Measurements from ENCODE around the gene GATAD2A. TPM values are rescaled to one million over a fixed set of nuclear protein-coding genes. Genes with fewer than 3 reads are reported as not detected.

GATAD2A gene
- polyA plus RNA-seq, 1 experiment: 22.0 TPM

DNA sequence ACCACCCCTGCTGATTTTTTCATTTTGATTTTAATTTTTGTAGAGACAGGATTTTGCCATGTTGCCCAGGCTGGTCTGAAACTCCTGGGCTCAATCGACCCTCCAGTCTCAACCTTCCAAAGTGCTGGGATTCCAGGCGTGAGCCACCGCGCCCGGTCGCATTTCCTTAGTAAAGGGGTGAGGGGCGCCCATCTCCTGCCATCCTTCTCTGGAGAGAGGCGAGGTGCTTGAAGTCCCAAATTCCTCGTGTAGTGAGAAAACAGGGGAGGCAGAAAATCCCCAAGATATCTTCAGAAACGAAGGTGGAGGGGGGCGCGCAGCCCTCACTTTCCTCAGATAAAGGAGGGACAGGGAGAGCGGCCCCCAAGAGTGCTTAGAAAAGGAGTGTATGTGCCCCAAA is 21.0 kb upstream of the GATAD2A start:
- CTCF ChIA-PET: no interaction called here
- no peaks in the 10 kb centered on the region for H3K27me3 ChIP-seq (ENCODE audit: control insufficient read depth, insufficient read depth, low read length)
- no peaks in the 10 kb centered on the region; the same call in 1 of the 2 replicates for H3K9me3 ChIP-seq (ENCODE audit: control insufficient read depth, insufficient read depth, low read length)
- H3K4me3 ChIP-seq (ENCODE audit: low read depth, low read length): peak overlapping the region; percentile 56
- POLR2A ChIA-PET: interaction anchor here (0.6 to 1.6 kb wide), 4 partner anchors 10 to 43 kb away, joined by 3 to 11 read pairs (median 4); partner anchors contain the start of gene GATAD2A
- H3K27ac ChIP-seq (ENCODE audit: low read depth, low read length): peak overlapping the region; percentile 57
- DNase-seq (ENCODE audit: low read depth, low spot score): no peak
- TF ChIP-seq, protein P1, sequence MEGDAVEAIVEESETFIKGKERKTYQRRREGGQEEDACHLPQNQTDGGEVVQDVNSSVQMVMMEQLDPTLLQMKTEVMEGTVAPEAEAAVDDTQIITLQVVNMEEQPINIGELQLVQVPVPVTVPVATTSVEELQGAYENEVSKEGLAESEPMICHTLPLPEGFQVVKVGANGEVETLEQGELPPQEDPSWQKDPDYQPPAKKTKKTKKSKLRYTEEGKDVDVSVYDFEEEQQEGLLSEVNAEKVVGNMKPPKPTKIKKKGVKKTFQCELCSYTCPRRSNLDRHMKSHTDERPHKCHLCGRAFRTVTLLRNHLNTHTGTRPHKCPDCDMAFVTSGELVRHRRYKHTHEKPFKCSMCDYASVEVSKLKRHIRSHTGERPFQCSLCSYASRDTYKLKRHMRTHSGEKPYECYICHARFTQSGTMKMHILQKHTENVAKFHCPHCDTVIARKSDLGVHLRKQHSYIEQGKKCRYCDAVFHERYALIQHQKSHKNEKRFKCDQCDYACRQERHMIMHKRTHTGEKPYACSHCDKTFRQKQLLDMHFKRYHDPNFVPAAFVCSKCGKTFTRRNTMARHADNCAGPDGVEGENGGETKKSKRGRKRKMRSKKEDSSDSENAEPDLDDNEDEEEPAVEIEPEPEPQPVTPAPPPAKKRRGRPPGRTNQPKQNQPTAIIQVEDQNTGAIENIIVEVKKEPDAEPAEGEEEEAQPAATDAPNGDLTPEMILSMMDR (IDR thresholded peaks at IDR 0.05; ENCODE audit: low read depth, low read length): no peak

DNA sequence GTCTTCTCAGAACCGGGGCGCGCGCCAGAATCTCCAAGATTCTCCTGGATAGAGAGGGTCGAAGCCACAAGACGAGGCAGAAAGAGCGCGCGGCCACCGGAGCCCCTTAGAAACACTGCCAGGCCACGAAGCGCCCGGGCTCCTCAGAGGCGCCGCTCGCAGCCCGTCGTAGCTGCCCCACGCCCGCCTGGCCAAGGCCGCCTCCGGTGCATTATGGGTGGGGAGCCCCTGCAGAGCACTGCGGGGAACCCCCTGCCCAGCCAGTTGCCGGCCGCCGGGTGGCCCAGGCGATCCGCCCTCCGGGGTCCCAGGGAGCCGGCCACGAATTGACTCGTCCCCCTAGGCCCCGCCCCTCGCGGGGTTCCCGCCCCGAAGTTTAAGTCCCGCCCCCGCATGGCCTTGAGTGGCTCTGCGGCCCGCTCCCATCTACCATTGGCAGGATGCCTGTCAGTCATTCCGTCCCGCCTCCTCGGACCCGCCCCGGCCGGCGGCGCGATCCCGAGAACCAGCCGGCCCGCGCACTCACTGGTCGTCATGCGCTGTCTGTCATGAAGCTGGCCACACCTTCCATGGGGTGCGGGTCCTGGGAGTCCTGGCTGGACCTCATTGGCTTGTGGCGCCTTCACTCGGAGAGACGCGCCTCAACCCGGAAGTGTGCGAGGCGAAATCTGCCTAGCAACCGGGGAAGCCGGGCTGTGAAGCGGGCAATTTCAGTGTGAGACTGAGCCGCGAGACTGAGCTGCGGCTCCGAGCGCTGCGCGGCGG is 20.2 kb upstream of the GATAD2A start:
- Histone ChIP-seq H3K27ac (ENCODE audit: low read depth, low read length) (peak overlapping the region; percentile 57), H3K4me3 (ENCODE audit: low read depth, low read length) (peak overlapping the region; percentile 75), H3K9me3 (ENCODE audit: control insufficient read depth, insufficient read depth, low read length) (no peaks in the 10 kb centered on the region; the same call in 1 of the 2 replicates), H3K27me3 (ENCODE audit: control insufficient read depth, insufficient read depth, low read length) (no peaks in the 10 kb centered on the region)
- ChIA-PET CTCF (interaction anchor here (1.1 to 1.4 kb wide), 3 partner anchors 17 to 20 kb away, joined by 3 to 5 read pairs (median 3); partner anchors contain the start of gene GATAD2A), POLR2A (interaction anchor here (0.7 to 1.6 kb wide), 7 partner anchors 10 to 131 kb away, joined by 3 to 11 read pairs (median 3); partner anchors contain the start of genes GATAD2A and NDUFA13)
- TF ChIP-seq, protein P1 (IDR thresholded peaks at IDR 0.05; ENCODE audit: low read depth, low read length): peak; percentile 28
- DNase-seq (ENCODE audit: low read depth, low spot score): peak; percentile 99

DNA sequence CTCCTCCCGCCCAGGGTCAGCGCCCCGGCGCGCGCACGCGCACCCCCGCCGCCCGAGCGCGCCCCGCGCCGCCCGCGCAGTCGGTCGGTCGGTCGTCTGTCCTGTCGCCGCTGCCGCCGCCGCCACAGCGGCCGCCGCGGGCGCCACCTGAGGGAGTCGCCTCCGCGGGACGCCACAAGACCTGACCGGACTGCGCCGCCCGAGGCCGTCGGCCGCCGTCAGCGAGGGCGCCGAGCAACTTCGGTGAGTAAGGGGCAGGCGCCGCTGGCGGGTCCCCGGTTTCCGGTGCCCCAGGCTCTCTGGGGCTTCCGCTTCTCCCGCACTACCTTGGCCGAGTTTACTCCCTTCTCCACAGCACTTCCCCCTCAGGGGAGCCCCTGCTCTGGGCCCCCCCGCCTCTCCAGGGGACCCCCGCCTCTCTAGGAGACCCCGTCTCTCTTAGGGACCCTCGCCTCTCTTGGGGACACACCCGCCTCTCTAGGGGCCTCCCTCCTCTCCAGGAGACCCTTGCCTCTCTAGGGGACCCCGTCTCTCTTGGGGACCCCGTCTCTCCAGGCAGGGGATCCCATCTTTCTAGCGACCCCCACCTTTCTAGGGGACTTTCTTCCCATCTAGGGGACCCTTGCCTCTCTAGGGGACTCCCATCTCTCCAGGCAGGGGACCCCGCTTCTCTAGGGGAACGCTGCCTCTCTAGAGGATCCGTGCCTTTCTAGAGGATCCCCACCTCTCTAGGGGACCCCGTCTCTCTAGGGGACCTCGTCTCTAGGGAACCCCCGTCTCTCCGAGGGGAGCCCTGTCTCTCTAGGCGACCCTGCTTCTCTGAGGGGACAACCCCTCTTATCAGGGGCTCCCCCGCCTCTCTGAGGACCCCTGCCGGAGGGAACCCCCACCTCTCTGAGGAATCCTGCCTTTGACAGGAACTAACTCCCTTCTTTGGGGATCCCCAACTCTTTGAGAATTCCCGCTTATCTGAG is 19.3 kb upstream of the GATAD2A start:
- POLR2A ChIA-PET: interaction anchor here (0.7 to 1.6 kb wide), 6 partner anchors 11 to 130 kb away, joined by 3 to 11 read pairs (median 3); partner anchors contain the start of genes GATAD2A and NDUFA13
- Histone ChIP-seq H3K4me3 (ENCODE audit: low read depth, low read length) (peak overlapping the region; percentile 75), H3K9me3 (ENCODE audit: control insufficient read depth, insufficient read depth, low read length) (no peaks in the 10 kb centered on the region; the same call in 1 of the 2 replicates), H3K27ac (ENCODE audit: low read depth, low read length) (no peak overlapping the region), H3K27me3 (ENCODE audit: control insufficient read depth, insufficient read depth, low read length) (no peaks in the 10 kb centered on the region)
- TF ChIP-seq, protein P1 (IDR thresholded peaks at IDR 0.05; ENCODE audit: low read depth, low read length): peak; percentile 32
- CTCF ChIA-PET: interaction anchor here (1.1 to 1.4 kb wide), 3 partner anchors 16 to 19 kb away, joined by 3 to 5 read pairs (median 3); partner anchors contain the start of gene GATAD2A
- no peak for DNase-seq (ENCODE audit: low read depth, low spot score)

DNA sequence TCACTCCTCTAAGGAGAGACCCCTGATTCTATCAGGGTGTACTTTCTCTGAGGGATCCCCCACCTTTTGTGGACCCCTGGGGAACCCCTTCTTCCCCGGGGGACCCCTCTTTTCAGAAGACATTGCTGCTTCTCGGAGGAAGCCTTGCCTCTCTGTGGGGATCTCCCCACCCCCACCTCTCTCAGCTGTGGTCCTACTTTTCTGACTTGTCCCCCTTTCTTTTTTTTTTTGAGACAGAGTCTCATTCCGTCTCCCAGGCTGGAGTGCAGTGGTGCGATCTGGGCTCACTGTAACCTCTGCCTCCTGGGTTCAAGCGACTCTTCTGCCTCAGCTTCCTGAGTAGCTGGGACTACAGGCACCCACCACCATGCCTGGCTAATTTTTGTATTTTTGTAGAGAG is 18.4 kb upstream of the GATAD2A start:
- ChIA-PET CTCF (no interaction called here), POLR2A (no interaction called here)
- peak overlapping the region; percentile 75 for H3K4me3 ChIP-seq (ENCODE audit: low read depth, low read length)
- H3K27me3 ChIP-seq (ENCODE audit: control insufficient read depth, insufficient read depth, low read length): no peaks in the 10 kb centered on the region
- no peak for DNase-seq (ENCODE audit: low read depth, low spot score)
- H3K27ac ChIP-seq (ENCODE audit: low read depth, low read length): no peak overlapping the region
- TF ChIP-seq, protein P1 (IDR thresholded peaks at IDR 0.05; ENCODE audit: low read depth, low read length): no peak
- no peaks in the 10 kb centered on the region; the same call in 1 of the 2 replicates for H3K9me3 ChIP-seq (ENCODE audit: control insufficient read depth, insufficient read depth, low read length)

All from AG04450 (cell line).